Measurements from ENCODE around the gene C17orf114.
A peak's percentile ranks its signal among the peaks of the same experiment; 100 is the strongest.
"Not testable (repeated sequence)": the region's sequence is repeated elsewhere in the genome, so short reads cannot be mapped to it uniquely, and the experiment has no call there.

The C17orf114 gene

GRCh38 chr17:4802228-4802627, at the start of gene C17orf114:
C17orf114 (minus strand) TSS chr17:4802328.
- no peak for DNase-seq

- no peak for DNase-seq
Observed at GRCh38 chr17:4851084-4851483, 49.0 kb upstream of the C17orf114 start.

- DNase-seq: no peak
Observed at GRCh38 chr17:4850246-4850645, 48.1 kb upstream of the C17orf114 start.

- DNase-seq: no peak
Observed at GRCh38 chr17:4849011-4849536, 46.9 kb upstream of the C17orf114 start.

- DNase-seq: no peak
Observed at GRCh38 chr17:4846635-4847390, 44.7 kb upstream of the C17orf114 start.

GRCh38 chr17:4845118-4845517, 43.0 kb upstream of the C17orf114 start:
- no peak for DNase-seq

- DNase-seq: no peak
Observed at GRCh38 chr17:4843321-4844000, 41.3 kb upstream of the C17orf114 start.

- DNase-seq: no peak
Observed at GRCh38 chr17:4842376-4842775, 40.2 kb upstream of the C17orf114 start.

GRCh38 chr17:4840893-4841242, 38.7 kb upstream of the C17orf114 start:
- no peak for DNase-seq

- DNase-seq: no peak
Observed at GRCh38 chr17:4839965-4840892, 38.1 kb upstream of the C17orf114 start.

- DNase-seq: no peak
Observed at GRCh38 chr17:4839221-4839620, 37.1 kb upstream of the C17orf114 start.

- DNase-seq: no peak
Observed at GRCh38 chr17:4838309-4838785, 36.2 kb upstream of the C17orf114 start.

GRCh38 chr17:4837471-4838308, 35.6 kb upstream of the C17orf114 start:
- no peak for DNase-seq

GRCh38 chr17:4836221-4836620, 34.1 kb upstream of the C17orf114 start:
- no peak for DNase-seq

GRCh38 chr17:4834681-4835020, 32.5 kb upstream of the C17orf114 start:
- DNase-seq: no peak

GRCh38 chr17:4833941-4834680, 32.0 kb upstream of the C17orf114 start:
- peak in 1 of 5 experiments; percentile 26 for DNase-seq

GRCh38 chr17:4833178-4833940, 31.2 kb upstream of the C17orf114 start, which contains the start of gene MINK1:
MINK1 (plus strand) TSS chr17:4833340; CDS start chr17:4833584, 244 bp downstream.
- DNase-seq: peak; percentile 81 to 95 (median 85)

GRCh38 chr17:4832829-4833177, 30.7 kb upstream of the C17orf114 start:
- not testable (repeated sequence) for DNase-seq

GRCh38 chr17:4827399-4827798, 25.3 kb upstream of the C17orf114 start:
- no peak for DNase-seq

GRCh38 chr17:4823373-4824089, 21.4 kb upstream of the C17orf114 start:
- DNase-seq: no peak

Measured in T-helper 2 cell (primary cell).